HG03558 (cell line): ENCODE measurements around the gene GDPGP1.
"Not testable (repeated sequence)": the region's sequence is repeated elsewhere in the genome, so short reads cannot be mapped to it uniquely, and the experiment has no call there.

Experiments
- ATAC-seq: cut with Tn5 transposase; IDR thresholded peaks from one replicate; pipeline ENCODE4 v1.9.1; 2021; ENCODE audit warnings: moderate number of reproducible peaks; ENCODE audit not compliant: unreplicated experiment; ENCODE audit errors: extremely low read depth

GDPGP1 gene

GRCh38 chr15:90234096-90234988 lies at the start of gene GDPGP1:
Gene GDPGP1, plus strand, starts transcription at chr15:90234209. Its CDS starts 6,700 bp downstream, at chr15:90240909.
- peak; percentile 68 for ATAC-seq

- ATAC-seq: no peak
These were observed 49.0 kb upstream of the GDPGP1 start for GRCh38 chr15:90184786-90185704.

- no peak for ATAC-seq
These were observed 46.6 kb upstream of the GDPGP1 start for GRCh38 chr15:90187257-90187868.

GRCh38 chr15:90188065-90188464 lies 45.9 kb upstream of the GDPGP1 start:
- ATAC-seq: not testable (repeated sequence)

GRCh38 chr15:90188914-90189748 lies 44.9 kb upstream of the GDPGP1 start:
- ATAC-seq: no peak

- ATAC-seq: no peak
These were observed 44.1 kb upstream of the GDPGP1 start for GRCh38 chr15:90189781-90190467.

GRCh38 chr15:90190606-90191343 lies 43.2 kb upstream of the GDPGP1 start:
- no peak for ATAC-seq

GRCh38 chr15:90191344-90191687 lies 42.7 kb upstream of the GDPGP1 start:
- ATAC-seq: no peak

- peak; percentile 41 for ATAC-seq
These were observed 42.1 kb upstream of the GDPGP1 start for GRCh38 chr15:90191794-90192509.

GRCh38 chr15:90192961-90193786 lies 40.8 kb upstream of the GDPGP1 start:
- no peak for ATAC-seq

- no peak for ATAC-seq
These were observed 39.4 kb upstream of the GDPGP1 start for GRCh38 chr15:90194655-90195054.

GRCh38 chr15:90200534-90201129 lies 33.4 kb upstream of the GDPGP1 start:
- ATAC-seq: no peak

- no peak for ATAC-seq
These were observed 32.7 kb upstream of the GDPGP1 start, which contains the start of gene SEMA4B for GRCh38 chr15:90201130-90201943. Gene SEMA4B, plus strand, starts transcription at chr15:90201330. Its CDS starts 249 bp downstream, at chr15:90201579.

GRCh38 chr15:90201944-90202375 lies 32.0 kb upstream of the GDPGP1 start:
- no peak for ATAC-seq

GRCh38 chr15:90202929-90203328 lies 31.1 kb upstream of the GDPGP1 start:
- ATAC-seq: no peak

GRCh38 chr15:90203473-90203872 lies 30.5 kb upstream of the GDPGP1 start:
- ATAC-seq: no peak
